Kidney epithelial cell (primary cell): Measurements from ENCODE around the gene SLX9. TPM values are rescaled to one million over a fixed set of nuclear protein-coding genes. Genes with fewer than 3 reads are reported as not detected.

Experiments used
- total RNA-seq: library from RNA; depleted of rRNA; stranded (reverse); fragments of >200 nt; gene quantifications from 2 replicates; pipeline ENCODE4 v1.2.3, GENCODE V29; 2015

Gene SLX9
- total RNA-seq, 1 donor from 2014 or later, result 38.6 TPM

Other genes with a start within 250 kb of the SLX9 start
- not detected in 2 replicates for gene KRTAP10-12, start 242.9 kb upstream of the SLX9 start, total RNA-seq
- not detected in 2 replicates for gene TSPEAR, start 228.5 kb upstream of the SLX9 start, total RNA-seq
- gene UBE2G2, start 138.2 kb upstream of the SLX9 start, total RNA-seq, result 39.5 and 40.6 TPM in 2 replicates
- 60.9 and 61.7 TPM in 2 replicates for gene SUMO3, start 122.0 kb upstream of the SLX9 start, total RNA-seq
- gene PTTG1IP, start 66.3 kb upstream of the SLX9 start, total RNA-seq, result 538 and 561 TPM in 2 replicates
- gene ITGB2, start 19.1 kb upstream of the SLX9 start, total RNA-seq, result 6.9 and 9.1 TPM in 2 replicates
- gene ADARB1, start 134.6 kb downstream of the SLX9 start, total RNA-seq, result 3.3 and 6.9 TPM in 2 replicates